ENCODE data around the gene SPTLC3.
"Not testable (repeated sequence)": the region's sequence is repeated elsewhere in the genome, so short reads cannot be mapped to it uniquely, and the experiment has no call there.

The SPTLC3 gene
- total RNA-seq: 1.4 to 1.5 reads per million in 2 donors

- no peak for DNase-seq
Observed at GRCh38 chr20:13008761-13009681, at the start of gene SPTLC3. TSS of gene SPTLC3 (plus strand) at chr20:13008972. CDS start at chr20:13009268, 296 bp downstream.

GRCh38 chr20:12961725-12962124, 47.0 kb upstream of the SPTLC3 start:
- DNase-seq: no peak

- DNase-seq: no peak
Observed at GRCh38 chr20:12962895-12963294, 45.9 kb upstream of the SPTLC3 start.

GRCh38 chr20:12963416-12963815, 45.4 kb upstream of the SPTLC3 start:
- DNase-seq: no peak

- no peak for DNase-seq
Observed at GRCh38 chr20:12965212-12965869, 43.4 kb upstream of the SPTLC3 start.

- DNase-seq: no peak
Observed at GRCh38 chr20:12965870-12966251, 42.9 kb upstream of the SPTLC3 start.

- DNase-seq: no peak
Observed at GRCh38 chr20:12966468-12967085, 42.2 kb upstream of the SPTLC3 start.

- DNase-seq: no peak
Observed at GRCh38 chr20:12967932-12968331, 40.8 kb upstream of the SPTLC3 start.

- no peak for DNase-seq
Observed at GRCh38 chr20:12968472-12968871, 40.3 kb upstream of the SPTLC3 start.

GRCh38 chr20:12969071-12969669, 39.6 kb upstream of the SPTLC3 start:
- DNase-seq: no peak

GRCh38 chr20:12970372-12970821, 38.4 kb upstream of the SPTLC3 start:
- no peak for DNase-seq

GRCh38 chr20:12975833-12976608, 32.8 kb upstream of the SPTLC3 start:
- DNase-seq: no peak

- DNase-seq: no peak
Observed at GRCh38 chr20:12976720-12977309, 32.0 kb upstream of the SPTLC3 start.

- no peak for DNase-seq
Observed at GRCh38 chr20:12977328-12978125, 31.2 kb upstream of the SPTLC3 start.

GRCh38 chr20:12978126-12978394, 30.7 kb upstream of the SPTLC3 start:
- no peak for DNase-seq

GRCh38 chr20:12978613-12979495, 29.9 kb upstream of the SPTLC3 start:
- DNase-seq: no peak

- not testable (repeated sequence) for DNase-seq
Observed at GRCh38 chr20:12979713-12980112, 29.1 kb upstream of the SPTLC3 start.

- no peak for DNase-seq
Observed at GRCh38 chr20:12982098-12982497, 26.7 kb upstream of the SPTLC3 start.

- DNase-seq: no peak
Observed at GRCh38 chr20:12984069-12984765, 24.6 kb upstream of the SPTLC3 start.

GRCh38 chr20:12984863-12985262, 23.9 kb upstream of the SPTLC3 start:
- DNase-seq: no peak
